ENCODE results near the gene KHSRP.

- TF ChIP-seq POLR2A (IDR thresholded peaks at IDR 0.05) (no peak), POLR2AphosphoS5 (IDR thresholded peaks at IDR 0.05) (no peak)
- TF ChIP-seq, protein P1, sequence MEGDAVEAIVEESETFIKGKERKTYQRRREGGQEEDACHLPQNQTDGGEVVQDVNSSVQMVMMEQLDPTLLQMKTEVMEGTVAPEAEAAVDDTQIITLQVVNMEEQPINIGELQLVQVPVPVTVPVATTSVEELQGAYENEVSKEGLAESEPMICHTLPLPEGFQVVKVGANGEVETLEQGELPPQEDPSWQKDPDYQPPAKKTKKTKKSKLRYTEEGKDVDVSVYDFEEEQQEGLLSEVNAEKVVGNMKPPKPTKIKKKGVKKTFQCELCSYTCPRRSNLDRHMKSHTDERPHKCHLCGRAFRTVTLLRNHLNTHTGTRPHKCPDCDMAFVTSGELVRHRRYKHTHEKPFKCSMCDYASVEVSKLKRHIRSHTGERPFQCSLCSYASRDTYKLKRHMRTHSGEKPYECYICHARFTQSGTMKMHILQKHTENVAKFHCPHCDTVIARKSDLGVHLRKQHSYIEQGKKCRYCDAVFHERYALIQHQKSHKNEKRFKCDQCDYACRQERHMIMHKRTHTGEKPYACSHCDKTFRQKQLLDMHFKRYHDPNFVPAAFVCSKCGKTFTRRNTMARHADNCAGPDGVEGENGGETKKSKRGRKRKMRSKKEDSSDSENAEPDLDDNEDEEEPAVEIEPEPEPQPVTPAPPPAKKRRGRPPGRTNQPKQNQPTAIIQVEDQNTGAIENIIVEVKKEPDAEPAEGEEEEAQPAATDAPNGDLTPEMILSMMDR (IDR thresholded peaks at IDR 0.05), result no peak
These were observed 42.8 kb upstream of the KHSRP start for GRCh38 chr19:6467384-6467783.
